ENCODE data around the gene CECR2.

Gene CECR2

GRCh38 chr22:17493419-17493981 lies 124.2 kb downstream of the CECR2 start:
- Histone ChIP-seq H3K4me3 (replicated peaks; ENCODE audit: low read depth, low read length) (no peak overlapping the region), H3K36me3 (ENCODE audit: control insufficient read depth, insufficient read depth, low read length) (no peaks in the 10 kb centered on the region), H3K27me3 (replicated peaks; ENCODE audit: control insufficient read depth, insufficient read depth, low read length) (no peaks in the 10 kb centered on the region; the same call in 1 of the 2 replicates)
- DNase-seq (ENCODE audit: extremely low read depth, insufficient read length): no peak
- TF ChIP-seq CTCF (IDR thresholded peaks at IDR 0.05; ENCODE audit: insufficient read depth, low read length, poor library complexity, severe bottlenecking): no peak

- TF ChIP-seq CTCF (IDR thresholded peaks at IDR 0.05; ENCODE audit: insufficient read depth, low read length, poor library complexity, severe bottlenecking): no peak
- Histone ChIP-seq H3K4me3 (replicated peaks; ENCODE audit: low read depth, low read length) (no peak overlapping the region), H3K36me3 (ENCODE audit: control insufficient read depth, insufficient read depth, low read length) (no peaks in the 10 kb centered on the region), H3K27me3 (replicated peaks; ENCODE audit: control insufficient read depth, insufficient read depth, low read length) (no peaks in the 10 kb centered on the region; the same call in 1 of the 2 replicates)
- DNase-seq (ENCODE audit: extremely low read depth, insufficient read length): no peak
Measured at GRCh38 chr22:17496841-17497240, 127.6 kb downstream of the CECR2 start.

GRCh38 chr22:17501679-17502285 lies 132.5 kb downstream of the CECR2 start:
- Histone ChIP-seq H3K36me3 (ENCODE audit: control insufficient read depth, insufficient read depth, low read length) (no peaks in the 10 kb centered on the region), H3K4me3 (replicated peaks; ENCODE audit: low read depth, low read length) (no peak overlapping the region), H3K27me3 (replicated peaks; ENCODE audit: control insufficient read depth, insufficient read depth, low read length) (no peaks in the 10 kb centered on the region)
- peak; percentile 29 for DNase-seq (ENCODE audit: extremely low read depth, insufficient read length)
- TF ChIP-seq CTCF (IDR thresholded peaks at IDR 0.05; ENCODE audit: insufficient read depth, low read length, poor library complexity, severe bottlenecking): peak; percentile 59

DNA sequence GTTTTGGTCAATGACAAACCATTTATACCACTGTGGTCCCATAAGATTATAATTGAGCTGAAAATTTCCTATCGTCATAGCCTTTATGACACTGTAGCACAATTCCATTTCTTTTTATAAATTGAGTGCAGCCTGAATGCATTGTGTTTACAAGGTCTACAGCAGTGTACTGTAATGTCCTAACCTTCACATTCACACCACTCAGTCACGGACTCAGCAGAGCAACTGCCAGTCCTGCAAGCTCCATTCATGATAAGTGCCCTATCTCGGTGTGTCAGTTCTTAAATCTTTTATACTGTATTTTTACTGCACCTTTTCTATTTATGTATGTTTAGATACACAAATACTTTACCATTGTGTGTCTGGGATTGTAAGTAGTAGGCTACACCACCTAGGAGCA lies 138.8 kb downstream of the CECR2 start:
- Histone ChIP-seq H3K36me3 (ENCODE audit: control insufficient read depth, insufficient read depth, low read length) (no peaks in the 10 kb centered on the region), H3K27me3 (replicated peaks; ENCODE audit: control insufficient read depth, insufficient read depth, low read length) (no peaks in the 10 kb centered on the region), H3K4me3 (replicated peaks; ENCODE audit: low read depth, low read length) (no peak overlapping the region)
- DNase-seq (ENCODE audit: extremely low read depth, insufficient read length): no peak
- no peak for TF ChIP-seq CTCF (IDR thresholded peaks at IDR 0.05; ENCODE audit: insufficient read depth, low read length, poor library complexity, severe bottlenecking)

DNA sequence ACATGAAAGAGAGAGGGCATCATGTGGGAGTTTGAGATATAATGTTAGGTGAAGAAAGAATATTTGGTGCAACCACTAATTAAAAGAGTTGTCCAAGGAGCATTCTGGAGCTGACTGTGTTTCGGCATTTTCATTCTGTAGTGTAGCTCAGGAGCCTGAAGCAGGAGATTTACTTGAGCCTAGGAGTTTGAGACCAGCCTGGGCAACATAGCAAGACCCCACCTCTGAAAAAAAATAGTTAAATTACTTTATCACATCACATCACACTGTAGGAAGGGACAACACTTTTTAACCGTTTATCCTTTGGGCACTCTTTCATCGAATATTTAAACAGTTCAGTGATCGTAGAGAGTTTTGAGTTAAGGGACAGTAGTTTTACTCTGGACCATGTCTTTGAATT lies 143.7 kb downstream of the CECR2 start:
- no peak overlapping the region for H3K4me3 ChIP-seq (replicated peaks; ENCODE audit: low read depth, low read length)
- no peaks in the 10 kb centered on the region for H3K36me3 ChIP-seq (ENCODE audit: control insufficient read depth, insufficient read depth, low read length)
- DNase-seq (ENCODE audit: extremely low read depth, insufficient read length): no peak
- H3K27me3 ChIP-seq (replicated peaks; ENCODE audit: control insufficient read depth, insufficient read depth, low read length): no peaks in the 10 kb centered on the region; the same call in none of the 2 replicates
- TF ChIP-seq CTCF (IDR thresholded peaks at IDR 0.05; ENCODE audit: insufficient read depth, low read length, poor library complexity, severe bottlenecking): no peak

All from GM06990 (cell line).